Measurements from ENCODE around the gene CALML5.

CALML5 gene

GRCh38 chr10:5498791-5499492 is 428 bp downstream of the CALML5 start:
- DNase-seq = no peak

DNA sequence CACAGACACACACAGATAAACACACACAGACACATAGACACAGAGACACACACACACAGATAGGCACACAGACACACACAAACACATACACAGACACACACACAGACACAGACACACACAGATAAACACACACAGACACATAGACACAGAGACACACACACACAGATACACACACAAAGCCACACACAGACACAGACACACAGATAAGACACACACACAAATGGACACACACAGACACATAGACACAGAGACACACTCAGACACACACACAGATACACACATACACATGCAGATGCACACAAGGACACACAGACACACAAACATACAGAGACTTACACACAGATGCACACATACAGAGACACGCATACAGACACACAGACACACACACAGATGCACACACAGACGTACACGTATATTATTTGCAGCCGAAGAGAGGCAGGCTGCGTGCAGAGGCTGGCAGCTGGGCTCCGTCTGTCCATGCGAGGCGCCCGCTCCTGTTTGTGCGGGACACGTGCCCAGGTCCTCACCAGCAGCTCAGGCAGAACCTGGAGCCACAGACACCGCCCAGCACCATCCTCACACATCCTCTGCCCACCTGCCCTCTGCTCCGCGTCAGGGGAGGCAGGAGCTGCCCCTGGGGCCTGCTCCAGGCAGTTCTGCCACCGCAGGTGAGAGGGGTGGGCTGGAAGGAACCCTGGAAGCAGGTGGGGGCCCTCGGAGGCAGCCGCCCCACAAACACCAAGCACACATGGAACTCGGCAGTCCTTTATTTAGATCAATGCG is 1.2 kb downstream of the CALML5 start:
- no peak for DNase-seq

DNA sequence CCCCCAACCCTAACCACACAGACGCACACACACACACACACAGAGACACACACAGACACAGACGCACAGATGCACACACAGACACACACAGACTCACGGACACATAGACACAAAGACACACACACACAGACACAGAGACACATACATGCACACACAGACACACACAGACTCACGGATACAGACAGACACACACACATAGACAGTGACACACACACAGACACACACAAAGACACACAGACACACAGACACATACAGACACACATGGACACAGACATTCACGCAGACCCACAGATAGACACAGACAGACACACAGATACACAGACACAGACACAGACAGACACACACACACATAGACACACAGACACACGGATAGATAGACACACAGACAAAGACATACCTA is 2.1 kb downstream of the CALML5 start:
- DNase-seq = no peak

DNA sequence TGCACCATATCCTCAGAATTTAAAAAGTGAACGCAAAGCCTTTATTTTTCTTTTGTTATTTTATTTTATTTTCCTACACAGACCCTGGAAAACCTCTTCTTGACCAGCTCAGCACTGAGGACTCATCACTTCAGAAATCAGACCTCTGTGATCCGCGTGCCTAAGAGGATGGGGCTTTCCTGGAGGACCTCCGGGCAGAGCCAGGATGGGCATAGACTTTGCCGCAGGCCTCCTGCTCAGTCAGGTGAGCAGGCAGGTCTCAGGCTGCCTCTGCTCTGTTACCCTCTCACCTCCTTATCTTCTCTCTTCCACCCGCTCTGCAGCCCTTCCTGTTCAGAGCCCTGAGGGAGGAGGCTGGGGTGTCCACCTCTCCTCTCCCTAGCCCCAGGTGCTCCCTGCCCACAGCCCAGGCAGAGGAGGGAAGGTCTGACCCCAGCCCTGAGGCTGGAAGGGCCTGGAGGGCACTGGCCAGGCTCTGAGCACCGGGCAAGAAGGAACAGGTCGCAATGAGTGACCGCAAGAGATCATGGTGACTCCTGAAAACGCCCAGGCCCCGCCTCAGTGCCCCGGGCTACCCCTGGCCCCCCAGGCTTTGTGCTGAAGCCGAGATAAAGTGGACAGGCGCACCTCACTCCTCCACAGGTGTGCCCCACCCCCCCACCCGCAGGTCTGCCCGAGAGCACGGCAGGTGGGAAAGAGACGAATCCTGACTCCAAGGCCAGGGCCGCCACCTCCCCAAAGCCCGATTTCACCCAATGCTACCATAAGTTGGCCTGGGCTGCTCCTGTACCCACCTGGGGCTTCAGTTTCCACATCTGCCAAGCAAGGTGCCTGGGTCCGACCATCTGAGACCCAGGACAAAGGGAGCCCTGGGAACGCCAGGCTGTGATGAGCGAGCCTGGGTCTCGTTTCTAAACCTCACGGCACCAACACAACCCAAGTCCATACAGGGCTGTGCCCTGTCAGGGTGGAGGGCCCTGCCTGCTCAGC is 2.8 kb downstream of the CALML5 start:
- DNase-seq = no peak

GRCh38 chr10:5494611-5495010 is 4.8 kb downstream of the CALML5 start:
- no peak for DNase-seq

DNA sequence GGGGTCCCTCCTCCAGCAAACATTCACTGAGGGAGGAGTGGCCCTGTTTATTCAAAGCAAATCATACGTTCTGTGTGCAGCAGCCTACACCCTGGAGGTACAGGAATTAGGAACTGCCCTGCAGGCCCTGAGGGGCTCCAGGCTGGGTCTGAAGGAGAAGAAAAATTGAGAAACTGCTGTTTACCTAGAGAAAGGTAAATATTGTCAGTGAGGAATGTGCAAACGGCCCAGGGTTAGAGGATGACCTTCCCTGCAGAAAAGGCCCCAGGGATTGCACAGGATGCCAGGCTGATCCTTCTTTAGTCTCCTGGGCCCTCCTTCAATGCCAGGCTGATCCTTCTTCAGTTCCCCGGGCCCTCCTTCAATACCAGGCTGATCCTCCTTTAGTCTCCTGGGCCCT is 5.7 kb downstream of the CALML5 start:
- no peak for DNase-seq

DNA sequence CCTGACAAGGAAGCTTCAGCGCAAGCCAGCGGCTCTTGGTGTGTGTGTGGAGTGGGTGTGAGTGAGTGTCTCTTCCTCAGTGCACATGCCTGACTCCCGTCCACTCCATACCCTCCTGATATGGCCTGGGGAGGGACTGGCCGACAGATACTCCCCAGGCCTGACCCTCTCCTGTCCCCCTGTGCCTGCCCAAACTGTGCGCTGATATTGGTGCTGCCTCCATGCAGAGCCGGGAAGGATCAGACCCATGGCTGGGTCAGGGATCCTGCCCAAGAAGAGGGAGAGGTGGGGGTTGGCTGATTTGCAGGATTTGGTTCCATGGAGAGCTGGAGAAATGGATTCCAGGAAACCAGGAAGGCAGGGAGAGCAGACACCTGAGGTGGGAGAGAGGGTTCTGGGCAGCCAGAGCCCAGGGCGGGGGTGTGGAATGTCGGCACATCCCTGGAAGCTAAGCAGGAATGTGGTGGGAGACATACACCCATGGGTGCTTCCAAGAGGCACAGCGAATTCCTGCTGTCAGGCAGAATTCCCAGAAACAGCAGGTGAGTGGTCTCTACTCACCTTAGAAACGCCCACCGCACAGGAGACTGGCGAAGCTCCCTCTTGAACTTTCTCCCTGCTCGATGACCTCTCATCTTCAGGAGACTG is 6.3 kb downstream of the CALML5 start:
- DNase-seq = no peak

- no peak for DNase-seq
Observed at GRCh38 chr10:5492322-5492855, 7.0 kb downstream of the CALML5 start.

DNA sequence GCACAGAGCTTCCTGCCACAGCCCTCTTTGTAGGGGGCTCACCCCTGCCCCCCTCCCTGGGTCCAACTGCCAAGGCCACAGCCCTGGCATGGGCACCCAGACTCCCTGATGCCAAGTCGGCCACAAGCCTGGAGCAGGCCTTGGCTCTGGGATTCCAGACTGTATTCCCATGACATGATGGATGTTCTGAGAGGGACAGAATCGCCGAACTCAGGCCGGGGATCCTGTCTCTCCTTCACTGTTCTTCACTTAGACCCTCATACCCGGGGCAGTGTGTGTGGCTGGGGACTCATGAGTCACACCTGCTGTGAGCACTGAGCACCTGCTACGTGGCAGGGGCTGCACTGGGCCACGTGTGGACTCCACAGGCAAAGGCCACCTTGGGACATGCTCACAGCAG is 7.9 kb downstream of the CALML5 start:
- DNase-seq = no peak

GRCh38 chr10:5490698-5491464 is 8.5 kb downstream of the CALML5 start:
- DNase-seq = no peak

DNA sequence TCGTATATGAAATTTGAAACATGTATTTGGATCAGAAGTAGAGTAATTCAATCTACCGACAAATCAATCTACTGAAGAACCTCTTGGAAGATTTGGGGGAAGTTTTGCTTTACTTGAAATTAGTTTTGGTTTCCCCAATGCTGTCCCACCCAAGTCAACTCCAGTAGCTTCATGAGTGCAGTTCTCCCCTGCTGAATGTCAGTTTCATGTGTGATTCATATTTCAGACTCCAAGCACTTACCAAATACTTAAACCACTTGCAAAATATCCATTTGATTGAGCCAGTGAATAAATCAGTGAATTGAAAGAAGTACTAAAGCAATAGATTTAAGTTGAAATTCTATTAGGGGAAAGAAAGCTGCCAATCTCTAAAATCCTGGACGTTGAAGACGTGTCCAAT is 9.3 kb downstream of the CALML5 start:
- no peak for DNase-seq

GRCh38 chr10:5488272-5489161 is 10.9 kb downstream of the CALML5 start:
- DNase-seq = no peak

DNA sequence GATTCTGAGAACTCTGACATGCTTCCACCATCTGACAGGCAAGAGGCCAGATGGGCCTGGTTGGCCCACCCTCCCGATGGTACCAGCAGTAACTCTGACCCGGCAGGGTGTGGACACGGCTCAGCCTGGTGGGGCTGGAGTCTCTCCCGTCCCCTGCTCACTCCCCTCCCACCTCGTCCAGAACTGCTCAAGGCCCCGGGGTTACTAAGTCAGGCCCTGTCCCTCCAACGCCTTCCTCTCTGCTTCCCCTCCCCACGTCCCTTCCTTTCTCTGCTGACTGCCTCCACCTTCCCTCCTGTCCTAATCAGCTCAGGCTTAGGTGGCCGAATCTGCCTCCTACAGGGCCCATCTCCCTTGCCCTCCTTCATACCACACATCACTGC is 12.5 kb downstream of the CALML5 start:
- no peak for DNase-seq

- DNase-seq = no peak
Observed at GRCh38 chr10:5485948-5486852, 13.2 kb downstream of the CALML5 start.

DNA sequence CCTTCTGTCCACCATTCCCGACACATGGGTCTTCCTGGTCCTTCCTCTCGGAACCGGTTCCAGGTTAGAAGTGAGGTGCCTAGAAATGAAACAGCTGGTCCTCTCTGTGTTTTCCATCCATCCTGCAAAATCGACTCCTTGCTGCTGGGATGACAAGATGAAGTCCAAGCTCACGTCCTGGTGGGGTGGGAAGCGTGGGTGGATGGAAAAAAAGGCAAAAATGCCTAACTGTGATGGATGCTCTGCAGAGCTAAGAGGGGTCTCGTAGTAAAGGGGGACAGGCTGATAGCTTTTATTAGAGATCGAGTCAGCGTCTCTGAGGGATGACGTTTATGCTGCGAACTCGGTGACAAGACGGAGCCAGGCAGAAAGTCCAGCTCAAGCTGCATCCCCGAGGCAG is 14.1 kb downstream of the CALML5 start:
- DNase-seq = no peak

DNA sequence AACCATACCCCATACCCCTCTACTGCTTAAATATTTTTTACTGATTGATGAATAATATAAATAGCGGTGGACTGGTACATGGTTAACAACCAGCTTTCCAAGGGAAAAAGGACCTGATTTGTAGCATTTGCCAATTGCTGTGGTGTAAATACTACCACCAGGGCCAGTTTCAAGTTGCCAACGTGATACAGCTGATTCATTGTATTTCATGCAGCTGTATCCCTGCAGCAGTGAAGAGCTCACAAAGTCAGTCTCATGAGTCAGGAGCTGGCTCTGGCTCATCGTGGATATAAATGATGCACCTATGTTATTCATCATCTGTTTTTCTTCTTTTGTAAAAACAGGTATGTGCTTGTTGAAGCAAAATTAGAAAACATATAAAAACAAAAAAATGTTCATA is 15.2 kb downstream of the CALML5 start:
- DNase-seq = no peak

- no peak for DNase-seq
Observed at GRCh38 chr10:5482016-5482415, 17.4 kb downstream of the CALML5 start.

DNA sequence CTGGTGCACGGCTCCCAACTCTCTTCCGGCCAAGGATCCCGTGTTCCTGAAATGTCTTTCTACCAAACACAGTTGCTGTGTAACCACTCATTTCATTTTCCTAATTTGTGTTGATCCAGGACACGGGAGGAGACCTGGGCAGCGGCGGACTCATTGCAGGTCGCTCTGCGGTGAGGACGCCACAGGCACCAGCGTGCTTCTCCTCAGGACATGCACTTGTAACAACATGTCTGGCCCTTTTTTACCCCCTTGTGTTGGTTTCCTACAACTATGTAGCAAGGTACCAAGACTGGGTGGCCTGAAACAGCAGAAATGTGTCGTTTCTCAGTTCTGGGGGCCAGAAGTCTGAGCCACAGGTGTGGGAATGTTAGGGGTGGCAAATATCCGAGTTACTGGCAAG is 18.2 kb downstream of the CALML5 start:
- no peak for DNase-seq

DNA sequence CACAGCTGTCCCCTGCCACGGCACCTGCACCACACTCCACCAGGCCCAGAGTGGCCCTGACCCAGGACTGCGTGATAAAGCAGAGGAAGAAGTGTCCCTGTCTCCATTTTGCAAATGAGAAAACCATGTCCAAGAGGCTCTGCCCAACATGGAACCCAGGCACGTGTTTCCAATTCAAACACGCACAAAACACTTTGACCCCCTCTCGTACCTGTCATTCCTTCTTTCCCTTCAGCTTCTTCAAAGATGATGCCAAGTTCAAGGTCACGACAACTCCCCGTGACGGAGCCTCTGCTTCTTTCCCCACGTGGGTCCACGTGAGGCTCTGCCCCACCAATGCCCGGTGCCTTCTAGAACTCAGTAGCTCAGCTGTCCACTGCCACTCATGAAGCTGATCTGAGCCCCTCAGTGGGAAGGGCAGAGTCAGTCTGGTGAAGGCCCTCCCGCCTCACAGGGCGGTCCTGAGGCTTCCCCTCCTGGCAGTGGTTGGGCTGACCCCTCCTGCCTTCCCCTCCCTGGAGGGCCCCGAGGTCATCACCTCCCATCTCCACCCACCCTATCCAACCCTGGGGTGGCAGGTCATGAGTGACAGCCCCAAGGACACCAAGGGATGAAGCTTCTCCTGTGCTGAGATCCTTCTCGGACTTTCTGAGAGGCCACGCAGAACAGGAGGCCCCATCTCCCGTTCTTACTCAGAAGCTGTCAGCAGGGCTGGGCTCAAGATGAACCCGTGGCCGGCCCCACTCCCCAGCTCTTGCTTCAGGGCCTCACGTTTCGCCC is 19.0 kb downstream of the CALML5 start:
- DNase-seq = no peak
